ENCODE measurements around the gene RIOK3.
"Not testable (repeated sequence)": the region's sequence is repeated elsewhere in the genome, so short reads cannot be mapped to it uniquely, and the experiment has no call there.

The RIOK3 gene

GRCh38 chr18:23452728-23453679 is at the start of gene RIOK3:
TSS of gene RIOK3 (plus strand) at chr18:23453287. CDS start at chr18:23453440, 153 bp downstream.
- DNase-seq (ENCODE audit: low spot score): peak; percentile 98

- no peak for DNase-seq (ENCODE audit: low spot score)
Observed at GRCh38 chr18:23403310-23403709, 49.8 kb upstream of the RIOK3 start.

- no peak for DNase-seq (ENCODE audit: low spot score)
Observed at GRCh38 chr18:23405636-23406035, 47.5 kb upstream of the RIOK3 start.

- no peak for DNase-seq (ENCODE audit: low spot score)
Observed at GRCh38 chr18:23406271-23406787, 46.8 kb upstream of the RIOK3 start.

GRCh38 chr18:23412351-23412964 is 40.6 kb upstream of the RIOK3 start:
- DNase-seq (ENCODE audit: low spot score): no peak

- DNase-seq (ENCODE audit: low spot score): no peak
Observed at GRCh38 chr18:23415515-23415914, 37.6 kb upstream of the RIOK3 start.

GRCh38 chr18:23416298-23416697 is 36.8 kb upstream of the RIOK3 start:
- DNase-seq (ENCODE audit: low spot score): no peak

GRCh38 chr18:23421277-23421676 is 31.8 kb upstream of the RIOK3 start:
- DNase-seq (ENCODE audit: low spot score): no peak

- peak; percentile 91 for DNase-seq (ENCODE audit: low spot score)
Observed at GRCh38 chr18:23422751-23423418, 30.2 kb upstream of the RIOK3 start.

GRCh38 chr18:23424616-23425015 is 28.5 kb upstream of the RIOK3 start:
- no peak for DNase-seq (ENCODE audit: low spot score)

GRCh38 chr18:23428821-23429220 is 24.3 kb upstream of the RIOK3 start:
- DNase-seq (ENCODE audit: low spot score): no peak

- not testable (repeated sequence) for DNase-seq (ENCODE audit: low spot score)
Observed at GRCh38 chr18:23429538-23429937, 23.5 kb upstream of the RIOK3 start.

- DNase-seq (ENCODE audit: low spot score): no peak
Observed at GRCh38 chr18:23433360-23433759, 19.7 kb upstream of the RIOK3 start.

GRCh38 chr18:23437357-23438045 is 15.6 kb upstream of the RIOK3 start:
- DNase-seq (ENCODE audit: low spot score): peak; percentile 77

- DNase-seq (ENCODE audit: low spot score): no peak
Observed at GRCh38 chr18:23438046-23438377, 15.1 kb upstream of the RIOK3 start.

GRCh38 chr18:23438608-23439366 is 14.3 kb upstream of the RIOK3 start:
- DNase-seq (ENCODE audit: low spot score): no peak

GRCh38 chr18:23440131-23440530 is 13.0 kb upstream of the RIOK3 start:
- DNase-seq (ENCODE audit: low spot score): no peak

GRCh38 chr18:23442958-23443357 is 10.1 kb upstream of the RIOK3 start:
- no peak for DNase-seq (ENCODE audit: low spot score)

GRCh38 chr18:23448291-23448690 is 4.8 kb upstream of the RIOK3 start:
- DNase-seq (ENCODE audit: low spot score): no peak

GRCh38 chr18:23450022-23450421 is 3.1 kb upstream of the RIOK3 start:
- no peak for DNase-seq (ENCODE audit: low spot score)

GRCh38 chr18:23451011-23451410 is 2.1 kb upstream of the RIOK3 start:
- no peak for DNase-seq (ENCODE audit: low spot score)
